ENCODE data around the gene C1orf122. TPM values are rescaled to one million over a fixed set of nuclear protein-coding genes. Genes with fewer than 3 reads are reported as not detected.
A peak's percentile ranks its signal among the peaks of the same experiment; 100 is the strongest.

The C1orf122 gene
- total and polyA plus RNA-seq, 2 of the 4 experiments (the other 2 are of a cell fraction): 2.0 to 13.6 TPM

DNA sequence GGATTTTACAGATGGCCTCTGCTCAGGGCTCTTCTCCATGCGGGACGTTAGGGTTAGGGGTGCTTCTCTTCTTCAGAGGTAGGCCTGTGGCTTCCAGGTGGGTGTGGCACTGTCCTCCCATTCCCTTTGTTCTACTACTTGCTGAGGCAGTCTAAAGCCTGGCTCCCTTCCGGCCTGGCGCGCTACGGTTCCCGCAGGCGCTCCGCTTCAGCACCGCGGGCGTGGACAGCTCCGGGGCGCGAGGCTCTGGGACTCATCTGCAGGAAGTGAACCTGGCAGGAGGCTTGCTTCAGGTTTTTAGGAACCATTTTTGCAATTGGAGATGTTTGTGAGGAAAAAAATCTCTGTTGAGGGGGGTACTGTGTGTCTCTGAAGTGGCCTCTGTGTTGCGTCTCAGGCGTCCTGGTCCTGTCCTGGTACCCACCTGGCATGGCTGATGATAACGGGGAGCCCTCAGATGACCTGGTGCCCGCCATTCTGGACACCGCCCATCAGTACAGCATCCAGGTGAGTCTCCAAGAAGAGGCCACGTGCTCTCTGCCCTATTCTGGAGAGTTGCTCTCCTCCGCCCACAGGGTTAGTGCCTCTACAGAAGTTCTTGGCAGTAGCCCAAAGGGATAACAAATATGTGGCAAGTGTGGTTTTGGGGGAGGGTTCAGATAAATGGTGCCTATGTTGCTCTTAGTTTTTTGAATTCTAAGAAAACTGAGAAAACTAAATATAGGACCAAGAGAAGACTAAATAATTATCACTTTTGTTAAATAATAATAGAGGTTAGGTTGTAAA is 12.1 kb upstream of the C1orf122 start:
- POLR2A ChIA-PET (ENCODE audit: unreplicated experiment): no interaction called here
- intact Hi-C loops (cut with micrococcal nuclease): no loop called here
- dilution Hi-C loops (cut with HindIII; ENCODE audit: low sequenced_read_pairs, unreplicated experiment): no loop called here
- no peak overlapping the region for H2BK120ac ChIP-seq (ENCODE audit: low read depth, low read length)
- peak overlapping the region; percentile 42 for H2AK9ac ChIP-seq (replicated peaks; ENCODE audit: low read depth, low read length, poor library complexity)
- H3K18ac ChIP-seq (ENCODE audit: low read depth, low read length): no peak overlapping the region
- H3K79me1 ChIP-seq (ENCODE audit: low read depth in 1 of 2, low read length in 2 of 2): no peaks in the 10 kb centered on the region
- no peak overlapping the region for H3K27ac ChIP-seq (ENCODE audit: insufficient read depth, low read length)
- no peak overlapping the region for H3K4me3 ChIP-seq (ENCODE audit: insufficient read depth, low read depth, low read length)
- no peak overlapping the region for H3K4ac ChIP-seq (ENCODE audit: low read depth, low read length)
- H3K23ac ChIP-seq (ENCODE audit: low read depth, low read length): no peak overlapping the region
- DNase-seq (peak; percentile 32), ATAC-seq (ENCODE audit: low read depth) (peak; percentile 33; the same call in 1 of the 2 replicates)
- CTCF ChIA-PET: no interaction called here
- no peak overlapping the region for H4K91ac ChIP-seq (ENCODE audit: insufficient read depth, low read depth, low read length)
- no peak overlapping the region for H2BK5ac ChIP-seq (ENCODE audit: low read depth, low read length, poor library complexity, severe bottlenecking)
- no peak overlapping the region for H3K56ac ChIP-seq (ENCODE audit: extremely low read depth, insufficient read depth, low read length)
- peak overlapping the region; percentile 56 for H2AFZ ChIP-seq (replicated peaks; ENCODE audit: low read length, poor library complexity)
- H3K4me2 ChIP-seq (ENCODE audit: low read depth, low read length): no peak overlapping the region
- no peak overlapping the region for H2BK15ac ChIP-seq (ENCODE audit: low read depth, low read length)
- no TSS peak for BruUV-seq (replicated peaks)
- no peak overlapping the region for H3K9ac ChIP-seq (ENCODE audit: low read depth, low read length)
- no peaks in the 10 kb centered on the region; the same call in 1 of the 2 replicates for H3K9me1 ChIP-seq (ENCODE audit: insufficient read depth, low read length)
- H2AK5ac ChIP-seq (ENCODE audit: low read depth, low read length): no peak overlapping the region
- H3K27me3 ChIP-seq (ENCODE audit: control insufficient read depth, insufficient read depth, low read length): peaks cover 19% of the 10 kb centered on the region
- H4K8ac ChIP-seq (ENCODE audit: low read depth in 2 of 2, low read length in 2 of 2): no peak overlapping the region
- H2BK20ac ChIP-seq (ENCODE audit: low read depth, low read length): no peak overlapping the region
- peaks cover 3% of the 10 kb centered on the region; the same call in 1 of the 2 replicates for H4K20me1 ChIP-seq (ENCODE audit: insufficient read depth, low read length)
- peaks cover 2% of the 10 kb centered on the region for H3K4me1 ChIP-seq (ENCODE audit: control insufficient read depth, insufficient read depth, low read length)
- H4K5ac ChIP-seq (ENCODE audit: low read depth, low read length): no peak overlapping the region
- H3K36me3 ChIP-seq (ENCODE audit: control insufficient read depth, insufficient read depth, low read length): peaks cover 4% of the 10 kb centered on the region; the same call in 1 of the 2 replicates
- in situ Hi-C loops (cut with MboI; ENCODE audit: low sequenced_read_pairs): no loop called here
- no peaks in the 10 kb centered on the region for H3K9me3 ChIP-seq (ENCODE audit: control insufficient read depth, insufficient read depth, low read length)
- no peak overlapping the region for H3K14ac ChIP-seq (replicated peaks; ENCODE audit: low read depth, low read length)
- 45% methylated on average over 14 of the region's 22 CpGs; no CpG with 5 or more reads in 1 of the 2 experiments for WGBS, 2 experiments (ENCODE audit: extremely low coverage in 2 of 2, insufficient read length in 1 of 2)
- TF ChIP-seq RCOR1 (IDR thresholded peaks at IDR 0.05; ENCODE audit: insufficient replicate concordance, low read length) (peak; percentile 27), MXI1 (IDR thresholded peaks at IDR 0.05; ENCODE audit: borderline replicate concordance, low read depth, low read length) (0 out of 2 replicates have a peak, but pooled peaks have one; percentile 61), MAFK (IDR thresholded peaks at IDR 0.05; ENCODE audit: low read depth, low read length) (no peak), NFE2L2 (IDR thresholded peaks at IDR 0.05; ENCODE audit: low read depth, low read length) (no peak), SMC3 (IDR thresholded peaks at IDR 0.05; ENCODE audit: low read depth, low read length) (no peak), MAZ (IDR thresholded peaks at IDR 0.05; ENCODE audit: borderline replicate concordance, low read depth, low read length) (peak; percentile 16; the same call in 1 of the 2 replicates), RFX5 (IDR thresholded peaks at IDR 0.05; ENCODE audit: low read depth, low read length) (no peak)
- TF ChIP-seq, protein P1, sequence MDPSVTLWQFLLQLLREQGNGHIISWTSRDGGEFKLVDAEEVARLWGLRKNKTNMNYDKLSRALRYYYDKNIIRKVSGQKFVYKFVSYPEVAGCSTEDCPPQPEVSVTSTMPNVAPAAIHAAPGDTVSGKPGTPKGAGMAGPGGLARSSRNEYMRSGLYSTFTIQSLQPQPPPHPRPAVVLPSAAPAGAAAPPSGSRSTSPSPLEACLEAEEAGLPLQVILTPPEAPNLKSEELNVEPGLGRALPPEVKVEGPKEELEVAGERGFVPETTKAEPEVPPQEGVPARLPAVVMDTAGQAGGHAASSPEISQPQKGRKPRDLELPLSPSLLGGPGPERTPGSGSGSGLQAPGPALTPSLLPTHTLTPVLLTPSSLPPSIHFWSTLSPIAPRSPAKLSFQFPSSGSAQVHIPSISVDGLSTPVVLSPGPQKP (IDR thresholded peaks at IDR 0.05; ENCODE audit: borderline replicate concordance, low read depth, low read length): no peak
- TF ChIP-seq, protein P2, sequence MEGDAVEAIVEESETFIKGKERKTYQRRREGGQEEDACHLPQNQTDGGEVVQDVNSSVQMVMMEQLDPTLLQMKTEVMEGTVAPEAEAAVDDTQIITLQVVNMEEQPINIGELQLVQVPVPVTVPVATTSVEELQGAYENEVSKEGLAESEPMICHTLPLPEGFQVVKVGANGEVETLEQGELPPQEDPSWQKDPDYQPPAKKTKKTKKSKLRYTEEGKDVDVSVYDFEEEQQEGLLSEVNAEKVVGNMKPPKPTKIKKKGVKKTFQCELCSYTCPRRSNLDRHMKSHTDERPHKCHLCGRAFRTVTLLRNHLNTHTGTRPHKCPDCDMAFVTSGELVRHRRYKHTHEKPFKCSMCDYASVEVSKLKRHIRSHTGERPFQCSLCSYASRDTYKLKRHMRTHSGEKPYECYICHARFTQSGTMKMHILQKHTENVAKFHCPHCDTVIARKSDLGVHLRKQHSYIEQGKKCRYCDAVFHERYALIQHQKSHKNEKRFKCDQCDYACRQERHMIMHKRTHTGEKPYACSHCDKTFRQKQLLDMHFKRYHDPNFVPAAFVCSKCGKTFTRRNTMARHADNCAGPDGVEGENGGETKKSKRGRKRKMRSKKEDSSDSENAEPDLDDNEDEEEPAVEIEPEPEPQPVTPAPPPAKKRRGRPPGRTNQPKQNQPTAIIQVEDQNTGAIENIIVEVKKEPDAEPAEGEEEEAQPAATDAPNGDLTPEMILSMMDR (conservative IDR thresholded peaks at IDR 0.05; ENCODE audit: low read depth, low read length): no peak
